MCF 10A (cell line): Measurements from ENCODE around the gene LGALS3. TPM values are rescaled to one million over a fixed set of nuclear protein-coding genes. Genes with fewer than 3 reads are reported as not detected.

ENCODE experiments used
- BruUV-seq: library from RNA; stranded (reverse); fragments of 400-500 nt; replicated peaks from 2 replicates; lab custom pipeline; 2021; lab: Mats Ljungman, UMichigan
- CTCF ChIA-PET: fragments of 300-600 bp; sonication (Branson Sonifier 250); formaldehyde crosslinking; extraction: SDS; loops from one replicate; lab custom pipeline; 2021; ENCODE audit warnings: antibody characterized with exemption, inconsistent platforms; lab: Yijun Ruan, JAX
- POLR2A ChIA-PET: fragments of 300-600, 350-650 bp; sonication (Branson Sonifier 250); formaldehyde crosslinking; extraction: SDS; loops from one replicate; lab custom pipeline; 2020; ENCODE audit warnings: antibody characterized with exemption, inconsistent platforms; lab: Yijun Ruan, JAX
- DNase-seq: peaks from one replicate; pipeline ENCODE4 v3.0.0-alpha.2; 2018; ENCODE audit not compliant: unreplicated experiment
- H3K27ac Mint-ChIP-seq: one replicate; pipeline ENCODE4 v1.8.0; 2022; ENCODE audit warnings: mild to moderate bottlenecking, low read depth, mixed read lengths; ENCODE audit not compliant: unreplicated experiment
- H3K27me3 Mint-ChIP-seq: one replicate; pipeline ENCODE4 v1.8.0; 2022; ENCODE audit warnings: mixed read lengths; ENCODE audit not compliant: insufficient read depth, unreplicated experiment
- H3K36me3 Mint-ChIP-seq: one replicate; pipeline ENCODE4 v1.8.0; 2022; ENCODE audit warnings: mild to moderate bottlenecking, moderate library complexity, mixed read lengths; ENCODE audit not compliant: insufficient read depth, unreplicated experiment
- H3K4me1 Mint-ChIP-seq: one replicate; pipeline ENCODE4 v1.8.0; 2022; ENCODE audit warnings: mixed read lengths; ENCODE audit not compliant: insufficient read depth, unreplicated experiment
- H3K4me3 Mint-ChIP-seq: one replicate; pipeline ENCODE4 v1.8.0; 2022; ENCODE audit warnings: mild to moderate bottlenecking, moderate library complexity, mixed read lengths; ENCODE audit not compliant: unreplicated experiment
- H3K9me3 Mint-ChIP-seq: one replicate; pipeline ENCODE4 v1.8.0; 2022; ENCODE audit warnings: mixed read lengths; ENCODE audit not compliant: unreplicated experiment
- intact Hi-C: fragments of 100-400 bp; cut with micrococcal nuclease; formaldehyde crosslinking; loops from 2 replicates; pipeline ENCODE4 v1.14.1; 2022
- total RNA-seq: library from RNA; stranded (reverse); gene quantifications from 2 replicates; pipeline ENCODE4 v1.2.3, GENCODE V29; 2022
- TF ChIP-seq, protein P1 (sequence below): fragments of 200-600 bp; IDR thresholded peaks from one replicate; pipeline ENCODE4 v1.8.0; 2022; ENCODE audit warnings: antibody characterized with exemption, mild to moderate bottlenecking; ENCODE audit not compliant: unreplicated experiment

Gene LGALS3
- total RNA-seq, 1 experiment from 2014 or later = 154 TPM

DNA sequence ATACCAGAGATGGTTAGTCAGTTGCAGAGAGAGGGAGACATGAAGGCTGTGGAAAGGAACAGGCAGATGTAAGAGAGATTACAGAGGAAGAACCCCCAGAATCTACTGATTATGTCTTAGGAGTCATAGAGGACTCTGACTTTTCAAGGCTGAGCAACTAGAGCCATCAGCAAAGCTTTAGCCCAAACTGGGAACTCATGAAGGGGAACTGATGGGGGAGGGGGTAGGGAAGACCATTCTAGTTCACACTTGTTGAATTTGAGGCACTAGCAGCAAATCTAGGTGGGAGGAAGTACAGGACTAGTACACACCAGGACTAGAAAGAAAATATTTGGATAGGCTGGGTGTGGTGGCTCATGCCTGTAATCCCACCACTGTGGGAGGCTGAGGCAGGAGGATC is 10.1 kb downstream of the LGALS3 start:
- DNase-seq = no peak
- no peaks in the 10 kb centered on the region for H3K27me3 Mint-ChIP-seq
- H3K9me3 Mint-ChIP-seq = no peaks in the 10 kb centered on the region
- H3K27ac Mint-ChIP-seq = peak overlapping the region; percentile 91
- H3K4me3 Mint-ChIP-seq = no peak overlapping the region
- H3K4me1 Mint-ChIP-seq = peaks cover 24% of the 10 kb centered on the region
- no TSS peak for BruUV-seq
- ChIA-PET POLR2A (interaction anchor here (0.6 to 3.6 kb wide), 4 partner anchors 10 to 44 kb away, joined by 3 to 29 read pairs (median 7); partner anchors contain the start of gene LGALS3), CTCF (interaction anchor here (1.0 to 2.6 kb wide), 3 partner anchors 17 to 61 kb away, joined by 3 to 9 read pairs (median 5); no protein-coding TSS in a partner anchor)
- TF ChIP-seq, protein P1, sequence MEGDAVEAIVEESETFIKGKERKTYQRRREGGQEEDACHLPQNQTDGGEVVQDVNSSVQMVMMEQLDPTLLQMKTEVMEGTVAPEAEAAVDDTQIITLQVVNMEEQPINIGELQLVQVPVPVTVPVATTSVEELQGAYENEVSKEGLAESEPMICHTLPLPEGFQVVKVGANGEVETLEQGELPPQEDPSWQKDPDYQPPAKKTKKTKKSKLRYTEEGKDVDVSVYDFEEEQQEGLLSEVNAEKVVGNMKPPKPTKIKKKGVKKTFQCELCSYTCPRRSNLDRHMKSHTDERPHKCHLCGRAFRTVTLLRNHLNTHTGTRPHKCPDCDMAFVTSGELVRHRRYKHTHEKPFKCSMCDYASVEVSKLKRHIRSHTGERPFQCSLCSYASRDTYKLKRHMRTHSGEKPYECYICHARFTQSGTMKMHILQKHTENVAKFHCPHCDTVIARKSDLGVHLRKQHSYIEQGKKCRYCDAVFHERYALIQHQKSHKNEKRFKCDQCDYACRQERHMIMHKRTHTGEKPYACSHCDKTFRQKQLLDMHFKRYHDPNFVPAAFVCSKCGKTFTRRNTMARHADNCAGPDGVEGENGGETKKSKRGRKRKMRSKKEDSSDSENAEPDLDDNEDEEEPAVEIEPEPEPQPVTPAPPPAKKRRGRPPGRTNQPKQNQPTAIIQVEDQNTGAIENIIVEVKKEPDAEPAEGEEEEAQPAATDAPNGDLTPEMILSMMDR = no peak
- intact Hi-C loops = no loop called here
- H3K36me3 Mint-ChIP-seq = peaks cover 92% of the 10 kb centered on the region

GRCh38 chr14:55139696-55140509 is 10.9 kb downstream of the LGALS3 start:
- peaks cover 92% of the 10 kb centered on the region for H3K36me3 Mint-ChIP-seq
- intact Hi-C loops = no loop called here
- TF ChIP-seq, protein P1 = no peak
- peaks cover 24% of the 10 kb centered on the region for H3K4me1 Mint-ChIP-seq
- POLR2A ChIA-PET = interaction anchor here (1.3 to 3.6 kb wide), 3 partner anchors 10 to 45 kb away, joined by 3 to 29 read pairs (median 7); partner anchors contain the start of gene LGALS3
- CTCF ChIA-PET = interaction anchor here (1.0 kb wide), 1 partner anchor 16 kb away, joined by 3 read pairs; no protein-coding TSS in a partner anchor
- BruUV-seq = no TSS peak
- H3K9me3 Mint-ChIP-seq = no peaks in the 10 kb centered on the region
- no peak for DNase-seq
- H3K27me3 Mint-ChIP-seq = no peaks in the 10 kb centered on the region
- no peak overlapping the region for H3K4me3 Mint-ChIP-seq
- H3K27ac Mint-ChIP-seq = peak overlapping the region; percentile 91

DNA sequence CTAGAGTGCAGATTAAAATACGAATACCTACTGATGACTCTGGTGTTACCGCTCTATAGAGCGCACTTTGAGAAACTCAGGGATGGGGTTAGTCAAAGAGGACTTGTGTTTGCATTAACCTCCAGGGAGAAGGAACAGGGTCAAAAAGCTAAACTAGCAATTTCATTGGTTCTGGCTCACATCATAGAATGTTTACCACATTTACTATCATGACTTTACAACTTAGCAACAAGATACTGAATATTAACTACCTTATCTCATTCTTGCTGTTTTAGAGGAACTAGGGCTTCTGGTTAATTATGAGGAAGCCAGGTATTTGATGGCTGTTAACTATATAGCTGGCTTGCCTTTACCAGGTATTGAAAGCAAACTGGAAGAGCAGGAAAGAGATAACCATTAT is 12.8 kb downstream of the LGALS3 start:
- ChIA-PET POLR2A (interaction anchor here (1.0 kb wide), 1 partner anchor 39 kb away, joined by 3 read pairs; no protein-coding TSS in a partner anchor), CTCF (no interaction called here)
- no TSS peak for BruUV-seq
- H3K4me1 Mint-ChIP-seq = peaks cover 14% of the 10 kb centered on the region
- intact Hi-C loops = no loop called here
- H3K36me3 Mint-ChIP-seq = peaks cover 99% of the 10 kb centered on the region
- H3K4me3 Mint-ChIP-seq = no peak overlapping the region
- H3K9me3 Mint-ChIP-seq = no peaks in the 10 kb centered on the region
- DNase-seq = no peak
- no peak overlapping the region for H3K27ac Mint-ChIP-seq
- TF ChIP-seq, protein P1 = no peak
- no peaks in the 10 kb centered on the region for H3K27me3 Mint-ChIP-seq

DNA sequence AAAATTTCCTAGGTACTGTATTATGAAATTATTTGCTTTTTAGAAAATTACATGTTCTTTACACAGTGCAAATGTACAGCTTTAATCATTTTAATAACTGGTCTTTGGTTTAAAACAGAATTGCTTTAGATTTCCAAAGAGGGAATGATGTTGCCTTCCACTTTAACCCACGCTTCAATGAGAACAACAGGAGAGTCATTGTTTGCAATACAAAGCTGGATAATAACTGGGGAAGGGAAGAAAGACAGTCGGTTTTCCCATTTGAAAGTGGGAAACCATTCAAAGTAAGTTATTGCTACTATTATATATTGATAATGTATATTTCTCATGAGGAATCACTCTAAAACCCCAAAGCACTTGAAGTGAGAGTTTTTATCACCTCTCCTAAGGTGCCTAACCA is 13.4 kb downstream of the LGALS3 start:
- H3K27me3 Mint-ChIP-seq = no peaks in the 10 kb centered on the region
- DNase-seq = no peak
- ChIA-PET CTCF (no interaction called here), POLR2A (interaction anchor here (0.6 to 1.0 kb wide), 2 partner anchors 40 to 85 kb away, joined by 3 read pairs; no protein-coding TSS in a partner anchor)
- peaks cover 8% of the 10 kb centered on the region for H3K4me1 Mint-ChIP-seq
- no peaks in the 10 kb centered on the region for H3K9me3 Mint-ChIP-seq
- TF ChIP-seq, protein P1 = no peak
- H3K4me3 Mint-ChIP-seq = no peak overlapping the region
- BruUV-seq = no TSS peak
- intact Hi-C loops = no loop called here
- H3K27ac Mint-ChIP-seq = no peak overlapping the region
- peaks cover 100% of the 10 kb centered on the region for H3K36me3 Mint-ChIP-seq
